GM19240 (cell line): ENCODE results near the gene TBC1D22A.

Source experiments
- DNase-seq: peaks from one replicate; pipeline ENCODE4 v3.0.0; 2011; ENCODE audit warnings: low spot score; ENCODE audit not compliant: insufficient read length

The TBC1D22A gene

GRCh38 chr22:47071078-47071806 is 308.8 kb downstream of the TBC1D22A start:
- DNase-seq, result no peak

GRCh38 chr22:47071807-47072641 is 309.6 kb downstream of the TBC1D22A start:
- no peak for DNase-seq

GRCh38 chr22:47072642-47072967 is 310.2 kb downstream of the TBC1D22A start:
- DNase-seq, result no peak

GRCh38 chr22:47073075-47073474 is 310.6 kb downstream of the TBC1D22A start:
- no peak for DNase-seq

GRCh38 chr22:47074105-47074504 is 311.7 kb downstream of the TBC1D22A start:
- no peak for DNase-seq

GRCh38 chr22:47075568-47075967 is 313.1 kb downstream of the TBC1D22A start:
- DNase-seq, result no peak

GRCh38 chr22:47076758-47077157 is 314.3 kb downstream of the TBC1D22A start:
- no peak for DNase-seq

GRCh38 chr22:47080100-47080499 is 317.6 kb downstream of the TBC1D22A start:
- no peak for DNase-seq

GRCh38 chr22:47082505-47082904 is 320.1 kb downstream of the TBC1D22A start:
- DNase-seq, result no peak

- DNase-seq, result no peak
These were observed 321.0 kb downstream of the TBC1D22A start for GRCh38 chr22:47083379-47083986.

GRCh38 chr22:47084226-47084625 is 321.8 kb downstream of the TBC1D22A start:
- no peak for DNase-seq

- no peak for DNase-seq
These were observed 324.3 kb downstream of the TBC1D22A start for GRCh38 chr22:47086596-47087248.

GRCh38 chr22:47088480-47089158 is 326.2 kb downstream of the TBC1D22A start:
- DNase-seq, result no peak

- DNase-seq, result no peak
These were observed 326.9 kb downstream of the TBC1D22A start for GRCh38 chr22:47089374-47089773.

- DNase-seq, result no peak
These were observed 327.5 kb downstream of the TBC1D22A start for GRCh38 chr22:47089796-47090460.

GRCh38 chr22:47090591-47091245 is 328.3 kb downstream of the TBC1D22A start:
- DNase-seq, result no peak

GRCh38 chr22:47091246-47091651 is 328.8 kb downstream of the TBC1D22A start:
- DNase-seq, result no peak

- no peak for DNase-seq
These were observed 329.7 kb downstream of the TBC1D22A start for GRCh38 chr22:47091921-47092700.

GRCh38 chr22:47092896-47093311 is 330.5 kb downstream of the TBC1D22A start:
- no peak for DNase-seq
